Endometrial microvascular endothelial cells (primary cell): ENCODE measurements around the gene MICALL1. TPM values are rescaled to one million over a fixed set of nuclear protein-coding genes. Genes with fewer than 3 reads are reported as not detected.
"Not testable (repeated sequence)": the region's sequence is repeated elsewhere in the genome, so short reads cannot be mapped to it uniquely, and the experiment has no call there.

Experiments used
- in situ Hi-C: cut with HindIII; loops from 2 replicates; pipeline ENCODE4 v1.10.0; 2017; ENCODE audit warnings: low sequenced_read_pairs, low pct_unique_long_range_greater_than_20kb; ENCODE audit errors: inconsistent ontology term
- total RNA-seq: library from RNA; depleted of rRNA; stranded (reverse); fragments of >200 nt; gene quantifications from one replicate; pipeline ENCODE4 v1.2.3, GENCODE V29; 2015; ENCODE audit errors: inconsistent ontology term

Gene MICALL1
- total RNA-seq, 1 donor from 2014 or later = 63.0 TPM

DNA sequence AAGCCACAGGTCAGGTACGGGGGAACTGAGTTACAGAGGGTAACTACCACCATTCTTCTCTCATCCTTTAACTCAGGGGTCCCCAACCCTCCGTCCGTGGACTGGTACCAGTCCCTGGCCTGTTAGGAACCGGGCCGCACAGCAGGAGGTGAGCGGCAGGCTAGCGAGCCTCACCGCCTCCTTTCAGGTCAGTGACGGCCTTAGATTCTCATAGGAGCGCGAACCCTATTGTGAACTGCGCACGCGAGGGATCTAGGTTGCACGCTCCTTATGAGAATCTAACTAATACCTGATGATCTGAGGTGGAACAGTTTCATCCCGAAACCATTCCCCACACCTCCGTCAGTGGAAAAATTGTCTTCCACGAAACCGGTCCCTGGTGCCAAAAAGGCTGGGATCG, 46.5 kb downstream of the MICALL1 start:
- in situ Hi-C loops = not testable (repeated sequence)

- in situ Hi-C loops = no loop called here
These were observed 47.0 kb downstream of the MICALL1 start for GRCh38 chr22:37953062-37953436.

DNA sequence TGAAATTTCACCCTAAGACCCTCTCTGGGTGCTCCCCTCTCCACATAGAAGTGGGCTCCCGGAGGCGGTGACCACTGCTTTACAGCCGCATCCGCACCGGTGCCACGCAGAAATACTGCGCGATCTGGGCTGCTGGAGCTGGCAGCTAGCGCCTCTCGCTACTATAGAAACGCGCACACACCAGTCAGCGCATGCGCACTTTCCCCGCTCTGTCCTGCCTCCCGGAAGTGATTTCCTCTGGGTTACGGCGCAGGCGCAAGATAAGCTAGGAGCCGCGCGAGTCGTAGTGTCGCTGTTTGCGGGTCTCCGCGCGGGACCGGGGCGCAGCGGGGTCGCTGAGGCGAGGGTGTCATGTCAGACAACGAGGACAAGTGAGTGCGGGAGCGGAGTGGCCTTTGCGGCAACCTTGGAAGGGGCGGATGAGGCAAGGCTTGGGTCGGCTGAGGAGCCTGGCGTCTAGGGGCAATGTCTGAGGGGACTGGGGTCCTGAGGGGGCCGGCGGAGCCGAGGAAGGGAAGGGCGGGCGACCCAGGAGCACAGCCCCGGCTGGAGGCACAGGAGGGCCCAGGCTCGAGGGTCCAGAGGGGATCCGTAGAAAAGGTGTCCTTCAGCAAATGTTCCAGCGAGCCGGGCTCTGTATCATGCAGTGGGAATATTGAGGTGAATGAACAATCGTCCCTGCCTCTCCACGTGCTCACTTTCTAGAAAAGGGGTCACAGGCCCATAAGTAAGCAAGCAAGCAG, 47.5 kb downstream of the MICALL1 start, which contains the start of the genes C22orf23 and POLR2F:
Gene C22orf23 (minus strand): TSS at position 165 of the 743 bp plus-strand sequence. CDS start 452 bp downstream, outside the sequence.
Gene POLR2F (plus strand): TSS at position 263 of the 743 bp plus-strand sequence. CDS start 89 bp downstream, at position 352.
- in situ Hi-C loops = no loop called here

DNA sequence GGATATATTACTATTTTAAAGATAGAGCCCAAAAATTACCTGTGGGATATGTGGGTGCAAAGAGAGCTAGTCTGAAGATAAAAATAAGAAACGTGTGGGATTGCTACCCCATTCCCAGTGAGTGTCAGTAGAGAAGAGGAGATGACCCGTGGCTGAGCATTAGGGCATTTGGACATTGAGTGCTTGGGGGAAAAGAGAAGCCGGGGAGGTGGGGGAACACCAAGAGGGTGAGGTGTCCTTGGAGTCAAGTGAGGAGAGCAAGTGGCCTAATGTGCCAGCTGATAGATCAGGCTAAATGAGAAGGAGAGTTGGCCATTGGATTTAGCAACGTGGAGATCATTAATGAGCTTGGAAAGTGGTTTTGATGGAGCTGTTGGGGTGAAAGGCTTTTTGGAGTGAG, 48.6 kb downstream of the MICALL1 start:
- in situ Hi-C loops = no loop called here

DNA sequence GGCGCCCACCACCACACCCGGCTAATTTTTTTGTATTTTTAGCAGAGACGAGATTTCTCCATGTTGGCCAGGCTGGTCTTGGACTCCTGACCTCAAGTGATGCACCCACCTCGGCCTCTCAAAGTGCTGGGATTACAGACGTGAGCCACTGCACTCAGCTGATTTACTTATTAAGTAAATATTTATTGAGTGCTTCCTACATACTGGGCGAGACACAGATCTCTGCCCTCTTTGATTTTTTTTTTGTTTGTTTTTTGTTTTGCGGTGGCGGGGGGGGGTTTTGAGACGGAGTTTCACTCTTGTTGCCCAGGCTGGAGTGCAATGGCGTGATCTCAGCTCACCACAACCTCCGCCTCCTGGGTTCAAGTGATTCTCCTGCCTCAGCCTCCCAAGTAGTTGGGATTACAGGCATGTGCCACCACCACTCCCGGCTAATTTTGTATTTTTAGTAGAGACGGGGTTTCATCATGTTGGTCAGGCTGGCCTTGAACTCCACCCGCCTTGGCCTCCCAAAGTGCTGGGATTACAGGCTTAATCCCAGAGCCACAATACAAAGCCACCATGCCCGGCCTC, 49.8 kb downstream of the MICALL1 start:
- in situ Hi-C loops = not testable (repeated sequence)

GRCh38 chr22:37957232-37957631, 51.1 kb downstream of the MICALL1 start:
- in situ Hi-C loops = no loop called here

GRCh38 chr22:37959231-37959825, 53.2 kb downstream of the MICALL1 start:
- in situ Hi-C loops = no loop called here

DNA sequence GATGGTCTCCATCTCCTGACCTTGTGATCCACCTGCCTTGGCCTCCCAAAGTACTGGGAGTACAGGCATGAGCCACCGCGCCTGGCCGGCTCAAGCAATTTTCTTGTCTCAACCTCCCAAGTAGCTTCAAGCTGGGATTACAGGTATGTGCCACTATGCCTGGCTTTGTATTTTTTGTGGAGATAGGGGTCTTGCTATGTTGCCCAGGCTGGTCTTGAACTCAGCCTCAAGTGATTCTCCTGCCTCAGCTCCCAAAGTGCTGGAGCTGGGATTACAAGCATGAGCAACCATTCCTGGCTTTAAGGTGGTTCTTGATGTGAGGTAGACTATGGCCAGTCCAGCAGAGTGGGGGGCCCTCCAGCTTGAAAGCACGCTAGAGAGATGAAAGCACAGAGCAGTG, 55.0 kb downstream of the MICALL1 start:
- in situ Hi-C loops = no loop called here

DNA sequence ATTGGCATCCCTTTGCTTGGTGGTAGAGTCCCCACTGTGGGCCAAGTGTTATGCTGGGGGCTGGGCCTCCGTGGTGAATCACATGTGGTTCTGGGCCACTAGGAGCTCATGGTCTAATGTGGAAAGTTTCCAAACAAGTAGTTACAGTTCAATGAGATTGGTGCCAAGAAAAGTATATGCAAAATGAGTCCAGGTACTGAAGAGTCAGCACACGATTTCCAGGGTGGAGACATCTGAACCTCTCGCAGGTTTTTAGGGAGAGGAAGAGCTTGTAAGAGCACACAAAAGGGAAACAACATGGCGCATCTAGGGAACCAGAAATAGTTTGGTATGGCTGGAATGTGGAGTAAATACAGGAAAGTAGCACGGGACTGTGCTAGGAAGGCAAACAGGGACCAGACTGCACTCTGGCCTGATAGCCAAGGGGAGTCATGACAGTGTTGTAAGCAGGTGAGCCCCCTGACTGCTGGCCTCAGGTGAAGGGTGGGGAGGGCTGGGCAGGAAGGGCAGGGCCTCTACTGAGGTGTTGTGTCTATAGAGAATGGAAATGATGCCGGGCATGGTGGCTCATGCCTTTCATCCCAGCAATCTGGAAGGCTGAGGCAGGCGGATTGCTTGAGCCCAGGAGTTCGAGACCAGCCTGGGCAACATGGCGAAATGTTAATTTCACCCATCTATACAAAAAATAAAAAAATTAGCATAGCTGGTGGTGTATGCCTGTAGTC, 60.0 kb downstream of the MICALL1 start:
- in situ Hi-C loops = no loop called here

GRCh38 chr22:37967147-37967546, 61.0 kb downstream of the MICALL1 start:
- in situ Hi-C loops = no loop called here

DNA sequence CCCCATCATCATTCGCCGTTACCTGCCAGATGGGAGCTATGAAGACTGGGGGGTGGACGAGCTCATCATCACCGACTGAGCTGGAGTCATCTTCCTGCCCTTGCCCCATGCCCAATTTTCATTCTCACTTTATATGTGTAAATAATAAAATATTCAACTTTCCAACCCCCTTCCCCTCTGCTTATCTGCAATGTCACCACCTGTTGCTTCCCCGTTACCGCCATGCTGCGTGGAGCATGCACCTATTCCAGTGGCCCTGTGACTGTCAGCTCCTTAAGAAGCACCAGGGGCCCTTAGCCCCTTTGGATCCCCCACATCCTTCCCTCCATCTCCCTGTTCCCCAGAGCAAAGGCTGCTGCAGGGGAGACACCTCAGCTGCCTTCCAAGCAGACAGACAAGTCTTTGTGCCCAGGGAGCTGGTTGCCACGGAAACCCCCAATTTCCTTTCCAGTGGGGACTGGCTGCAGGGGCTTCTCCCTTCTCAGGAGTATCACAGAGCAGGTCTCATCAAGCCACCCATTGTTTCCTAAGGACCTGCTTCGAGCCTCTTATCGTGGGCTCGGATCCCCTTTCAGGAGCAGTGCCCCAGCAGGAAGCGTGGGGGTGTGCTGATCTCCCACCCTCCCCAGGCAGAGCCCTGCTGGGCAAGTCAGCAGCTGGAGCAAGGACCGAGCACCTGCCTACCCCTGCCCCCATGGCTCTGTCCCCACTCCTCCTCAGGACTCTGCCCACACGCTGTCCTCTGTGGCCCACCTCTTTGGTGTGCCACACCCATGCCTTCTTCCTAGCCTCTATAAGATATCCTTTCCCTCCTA, 61.7 kb downstream of the MICALL1 start:
- in situ Hi-C loops = no loop called here

DNA sequence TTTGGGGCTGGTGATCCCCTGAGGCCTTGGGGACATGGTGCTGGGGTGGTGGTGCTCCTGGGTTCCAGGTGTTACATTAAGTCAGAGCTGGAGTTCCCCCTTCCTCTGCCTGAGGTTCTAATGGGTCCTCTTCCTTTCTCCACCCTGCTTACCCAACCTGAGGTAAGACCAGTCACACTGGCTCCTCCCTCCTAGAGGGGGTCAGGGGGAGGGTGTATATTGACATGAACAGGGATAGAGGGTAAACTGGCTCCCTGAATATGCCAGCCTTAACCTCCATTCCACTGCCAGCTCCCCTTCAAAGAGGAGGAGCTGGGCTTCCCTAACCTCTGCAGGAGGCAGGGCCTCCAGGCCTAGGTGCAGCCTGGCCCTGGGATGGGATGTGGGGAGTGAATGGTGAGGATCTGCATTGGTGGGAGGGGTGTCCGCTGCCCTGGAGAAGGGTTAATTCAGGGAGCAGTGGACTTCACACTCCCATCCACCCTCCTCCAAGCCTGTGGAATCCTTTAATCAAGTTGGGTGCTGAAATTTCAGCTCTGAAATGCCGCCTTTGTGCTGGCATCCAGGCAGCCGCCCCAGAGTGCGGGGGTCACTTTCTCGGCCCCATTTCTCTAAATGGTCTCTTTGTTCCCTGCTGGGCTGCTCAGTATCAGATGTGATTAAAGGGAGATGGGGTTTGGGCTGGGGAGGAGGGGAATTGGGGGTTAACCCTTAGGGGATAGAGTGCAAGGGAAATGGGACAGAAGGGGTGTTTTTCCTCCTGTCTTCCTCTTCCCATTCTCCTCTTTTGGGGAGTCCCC, 62.6 kb downstream of the MICALL1 start:
- in situ Hi-C loops = no loop called here

GRCh38 chr22:37970864-37971263, 64.8 kb downstream of the MICALL1 start:
- in situ Hi-C loops = no loop called here

GRCh38 chr22:37971475-37972434, 65.7 kb downstream of the MICALL1 start:
- in situ Hi-C loops = no loop called here

DNA sequence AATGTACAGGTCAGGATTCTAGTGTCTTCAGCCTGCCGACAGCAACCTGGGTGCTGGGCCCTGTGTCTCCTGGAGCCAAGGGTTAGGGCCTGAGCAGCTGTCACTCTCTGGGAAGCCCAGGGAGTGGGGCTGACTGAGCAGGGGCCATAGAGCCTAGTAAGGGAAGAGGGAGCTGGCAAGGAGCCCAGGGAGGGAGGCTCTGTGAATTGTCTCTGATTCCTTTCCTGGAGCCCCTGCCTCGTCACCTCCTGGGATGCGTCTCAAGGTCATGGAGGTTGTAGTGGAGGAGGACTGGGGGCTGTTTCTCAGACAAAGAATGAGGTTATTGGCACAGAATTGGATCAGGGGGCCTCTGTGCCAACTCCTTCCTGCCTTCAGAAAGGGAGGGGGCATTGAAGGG, 66.4 kb downstream of the MICALL1 start:
- in situ Hi-C loops = no loop called here

GRCh38 chr22:37973271-37974170, 67.4 kb downstream of the MICALL1 start:
- in situ Hi-C loops = no loop called here
